Bone marrow (tissue), 2 donors: ENCODE data around the gene GPR183.

Experiments used
- DNase-seq, 2 donors: peaks; one replicate each; lab custom pipeline; 2025; lab: John Stamatoyannopoulos, UW

GPR183 gene

GRCh38 chr13:99311748-99312492, 4.7 kb upstream of the GPR183 start:
- DNase-seq: no peak

GRCh38 chr13:99311137-99311536, 3.9 kb upstream of the GPR183 start:
- no peak for DNase-seq

- no peak for DNase-seq
Observed at GRCh38 chr13:99310382-99311031, 3.3 kb upstream of the GPR183 start.

GRCh38 chr13:99308471-99309087, 1.4 kb upstream of the GPR183 start:
- DNase-seq: no peak

- peak; percentile 18 to 92 for DNase-seq
Observed at GRCh38 chr13:99307648-99308339, 595 bp upstream of the GPR183 start.

- DNase-seq: no peak
Observed at GRCh38 chr13:99305566-99305965, 1.6 kb downstream of the GPR183 start.

GRCh38 chr13:99305158-99305557, 2.0 kb downstream of the GPR183 start:
- DNase-seq: no peak

GRCh38 chr13:99304541-99304940, 2.7 kb downstream of the GPR183 start:
- DNase-seq: no peak

- DNase-seq: no peak
Observed at GRCh38 chr13:99303863-99304521, 3.2 kb downstream of the GPR183 start.

GRCh38 chr13:99302637-99303505, 4.3 kb downstream of the GPR183 start:
- DNase-seq: no peak

GRCh38 chr13:99301913-99302636, 5.1 kb downstream of the GPR183 start:
- no peak for DNase-seq

- DNase-seq: no peak
Observed at GRCh38 chr13:99301056-99301838, 6.0 kb downstream of the GPR183 start.

- DNase-seq: no peak
Observed at GRCh38 chr13:99299920-99300341, 7.3 kb downstream of the GPR183 start.

- DNase-seq: no peak
Observed at GRCh38 chr13:99299256-99299919, 7.8 kb downstream of the GPR183 start.

GRCh38 chr13:99298056-99298455, 9.1 kb downstream of the GPR183 start:
- no peak for DNase-seq

- no peak for DNase-seq
Observed at GRCh38 chr13:99297331-99297730, 9.9 kb downstream of the GPR183 start.

GRCh38 chr13:99296398-99296797, 10.8 kb downstream of the GPR183 start:
- DNase-seq: no peak

- no peak for DNase-seq
Observed at GRCh38 chr13:99295488-99296252, 11.5 kb downstream of the GPR183 start.
